MCF 10A (cell line): ENCODE results near the gene VWA5B1. TPM values are rescaled to one million over a fixed set of nuclear protein-coding genes. Genes with fewer than 3 reads are reported as not detected.

Experiments used
- BruUV-seq: library from RNA; stranded (reverse); fragments of 400-500 nt; replicated peaks from 2 replicates; lab custom pipeline; 2021; lab: Mats Ljungman, UMichigan
- CTCF ChIA-PET: fragments of 300-600 bp; sonication (Branson Sonifier 250); formaldehyde crosslinking; extraction: SDS; loops from one replicate; lab custom pipeline; 2021; ENCODE audit warnings: antibody characterized with exemption, inconsistent platforms; lab: Yijun Ruan, JAX
- POLR2A ChIA-PET: fragments of 300-600, 350-650 bp; sonication (Branson Sonifier 250); formaldehyde crosslinking; extraction: SDS; loops from one replicate; lab custom pipeline; 2020; ENCODE audit warnings: antibody characterized with exemption, inconsistent platforms; lab: Yijun Ruan, JAX
- DNase-seq: peaks from one replicate; pipeline ENCODE4 v3.0.0-alpha.2; 2018; ENCODE audit not compliant: unreplicated experiment
- H3K27ac Mint-ChIP-seq: one replicate; pipeline ENCODE4 v1.8.0; 2022; ENCODE audit warnings: mild to moderate bottlenecking, low read depth, mixed read lengths; ENCODE audit not compliant: unreplicated experiment
- H3K27me3 Mint-ChIP-seq: one replicate; pipeline ENCODE4 v1.8.0; 2022; ENCODE audit warnings: mixed read lengths; ENCODE audit not compliant: insufficient read depth, unreplicated experiment
- H3K36me3 Mint-ChIP-seq: one replicate; pipeline ENCODE4 v1.8.0; 2022; ENCODE audit warnings: mild to moderate bottlenecking, moderate library complexity, mixed read lengths; ENCODE audit not compliant: insufficient read depth, unreplicated experiment
- H3K4me1 Mint-ChIP-seq: one replicate; pipeline ENCODE4 v1.8.0; 2022; ENCODE audit warnings: mixed read lengths; ENCODE audit not compliant: insufficient read depth, unreplicated experiment
- H3K4me3 Mint-ChIP-seq: one replicate; pipeline ENCODE4 v1.8.0; 2022; ENCODE audit warnings: mild to moderate bottlenecking, moderate library complexity, mixed read lengths; ENCODE audit not compliant: unreplicated experiment
- H3K9me3 Mint-ChIP-seq: one replicate; pipeline ENCODE4 v1.8.0; 2022; ENCODE audit warnings: mixed read lengths; ENCODE audit not compliant: unreplicated experiment
- CTCF ChIP-seq: fragments of 200-600 bp; IDR thresholded peaks from one replicate; pipeline ENCODE4 v1.8.0; 2022; ENCODE audit warnings: antibody characterized with exemption, mild to moderate bottlenecking; ENCODE audit not compliant: unreplicated experiment
- intact Hi-C: fragments of 100-400 bp; cut with micrococcal nuclease; formaldehyde crosslinking; loops from 2 replicates; pipeline ENCODE4 v1.14.1; 2022
- total RNA-seq: library from RNA; stranded (reverse); gene quantifications from 2 replicates; pipeline ENCODE4 v1.2.3, GENCODE V29; 2022

VWA5B1 gene
- total RNA-seq, 1 experiment from 2014 or later = not detected

GRCh38 chr1:20399606-20400180, 109.0 kb downstream of the VWA5B1 start:
- ChIA-PET CTCF (interaction anchor here (0.7 kb wide), 1 partner anchor 43 kb away, joined by 3 read pairs; no protein-coding TSS in a partner anchor), POLR2A (interaction anchor here (0.5 kb wide), 1 partner anchor 20 kb away, joined by 3 read pairs; no protein-coding TSS in a partner anchor)
- no TSS peak for BruUV-seq
- Mint-ChIP-seq H3K27ac (no peak overlapping the region), H3K36me3 (no peaks in the 10 kb centered on the region), H3K27me3 (peaks cover 39% of the 10 kb centered on the region), H3K4me3 (no peak overlapping the region), H3K9me3 (peaks cover 5% of the 10 kb centered on the region), H3K4me1 (peaks cover 6% of the 10 kb centered on the region)
- intact Hi-C loops = no loop called here
- DNase-seq = peak; percentile 42
- TF ChIP-seq CTCF = no peak

- H3K27me3 Mint-ChIP-seq = peaks cover 37% of the 10 kb centered on the region
- no peak overlapping the region for H3K4me3 Mint-ChIP-seq
Observed at GRCh38 chr1:20400341-20401177, 109.9 kb downstream of the VWA5B1 start.

GRCh38 chr1:20401405-20402010, 110.8 kb downstream of the VWA5B1 start:
- H3K36me3 Mint-ChIP-seq = no peaks in the 10 kb centered on the region
- no peak overlapping the region for H3K4me3 Mint-ChIP-seq
- BruUV-seq = no TSS peak
- CTCF ChIA-PET = no interaction called here
- H3K4me1 Mint-ChIP-seq = peaks cover 6% of the 10 kb centered on the region
- no peak for DNase-seq
- intact Hi-C loops = no loop called here
- H3K27ac Mint-ChIP-seq = no peak overlapping the region
- H3K27me3 Mint-ChIP-seq = peaks cover 37% of the 10 kb centered on the region
- TF ChIP-seq CTCF = no peak
- POLR2A ChIA-PET = interaction anchor here (0.6 kb wide), 1 partner anchor 12 kb away, joined by 3 read pairs; no protein-coding TSS in a partner anchor
- H3K9me3 Mint-ChIP-seq = no peaks in the 10 kb centered on the region

More at GRCh38 chr1:20400341-20401177, 109.9 kb downstream of the VWA5B1 start:
- no peak for TF ChIP-seq CTCF
- Mint-ChIP-seq H3K36me3 (no peaks in the 10 kb centered on the region), H3K4me1 (peaks cover 6% of the 10 kb centered on the region), H3K9me3 (peaks cover 5% of the 10 kb centered on the region), H3K27ac (no peak overlapping the region)
- POLR2A ChIA-PET = interaction anchor here (0.5 to 0.7 kb wide), 2 partner anchors 20 to 100 kb away, joined by 3 read pairs; no protein-coding TSS in a partner anchor
- intact Hi-C loops = no loop called here
- no TSS peak for BruUV-seq
- CTCF ChIA-PET = interaction anchor here (0.7 kb wide), 1 partner anchor 44 kb away, joined by 3 read pairs; no protein-coding TSS in a partner anchor
- no peak for DNase-seq
